AG04449 (cell line): ENCODE results near the gene CACNA2D3.

Experiments
- CTCF ChIA-PET: fragments of 350-600 bp; formaldehyde crosslinking; extraction: SDS; loops from one replicate; lab custom pipeline; 2021; ENCODE audit warnings: antibody characterized with exemption; lab: Yijun Ruan, JAX
- POLR2A ChIA-PET: fragments of 400-600, 350-600 bp; formaldehyde crosslinking; extraction: SDS; loops from one replicate; lab custom pipeline; 2020; ENCODE audit warnings: antibody characterized with exemption, inconsistent platforms; lab: Yijun Ruan, JAX
- DNase-seq: peaks from one replicate; pipeline ENCODE4 v3.0.0-alpha.2; 2010; ENCODE audit warnings: low read depth, low spot score
- H3K4me3 ChIP-seq: 2 replicates; pipeline ENCODE4 v1.5.1; 2011; ENCODE audit warnings: low read depth, mild to moderate bottlenecking, control low read depth, low read length
- CTCF ChIP-seq: IDR thresholded peaks from one replicate; pipeline ENCODE4 v1.5.1; 2011; ENCODE audit warnings: mild to moderate bottlenecking, moderate library complexity, low read length, control low read depth, inconsistent platforms; ENCODE audit not compliant: insufficient read depth; ENCODE audit errors: missing control alignments

Gene CACNA2D3

GRCh38 chr3:54604495-54604894 is 482.1 kb downstream of the CACNA2D3 start:
- H3K4me3 ChIP-seq, result no peak overlapping the region
- DNase-seq, result no peak
- ChIA-PET CTCF (no interaction called here), POLR2A (no interaction called here)
- TF ChIP-seq CTCF, result no peak

- ChIA-PET POLR2A (no interaction called here), CTCF (no interaction called here)
- no peak for DNase-seq
- no peak overlapping the region for H3K4me3 ChIP-seq
- no peak for TF ChIP-seq CTCF
Measured at GRCh38 chr3:54608041-54608440, 485.7 kb downstream of the CACNA2D3 start.

DNA sequence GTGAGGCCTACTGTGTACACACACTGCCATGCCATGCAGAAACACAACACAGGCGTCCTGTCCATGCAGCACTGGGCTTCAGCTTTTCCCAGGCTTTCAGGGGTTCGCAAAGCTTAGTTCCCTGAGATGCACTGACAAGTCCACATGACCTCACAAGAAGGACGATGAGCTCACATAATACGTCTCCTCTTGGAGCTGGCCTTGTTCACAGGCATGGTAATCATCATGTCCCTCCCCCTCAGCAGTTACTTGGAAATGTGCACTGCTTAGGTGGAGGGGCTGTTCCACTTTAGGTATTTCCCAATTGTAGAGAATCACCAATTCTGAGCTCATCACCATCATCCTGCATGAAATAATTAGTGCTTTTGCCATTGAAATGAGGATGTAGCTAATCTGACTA is 496.7 kb downstream of the CACNA2D3 start:
- ChIA-PET POLR2A (no interaction called here), CTCF (no interaction called here)
- no peak for TF ChIP-seq CTCF
- no peak overlapping the region for H3K4me3 ChIP-seq
- DNase-seq, result no peak

GRCh38 chr3:54619531-54619930 is 497.2 kb downstream of the CACNA2D3 start:
- no peak for TF ChIP-seq CTCF
- no peak for DNase-seq
- no peak overlapping the region for H3K4me3 ChIP-seq
- ChIA-PET CTCF (no interaction called here), POLR2A (no interaction called here)

DNA sequence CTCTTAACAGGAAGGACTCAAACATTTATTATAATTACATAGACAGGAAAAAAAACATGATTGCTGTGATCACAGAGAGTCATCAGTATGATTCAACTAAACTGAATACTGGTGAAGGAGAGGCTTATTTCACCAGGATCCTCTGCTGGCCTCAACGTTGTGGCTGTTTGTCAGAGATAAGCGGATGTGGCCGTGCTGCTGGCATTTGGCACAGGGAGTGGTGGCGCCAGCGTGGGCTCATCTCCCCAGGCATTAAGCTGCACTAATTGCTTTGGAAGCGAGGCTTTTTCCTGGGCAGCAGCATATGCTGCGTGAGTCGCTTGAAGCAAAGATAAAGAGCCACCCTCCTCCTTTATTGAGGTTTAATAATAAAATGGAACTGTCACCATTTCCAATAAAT is 498.8 kb downstream of the CACNA2D3 start:
- ChIA-PET POLR2A (no interaction called here), CTCF (no interaction called here)
- TF ChIP-seq CTCF, result no peak

GRCh38 chr3:54622678-54623077 is 500.3 kb downstream of the CACNA2D3 start:
- H3K4me3 ChIP-seq, result no peak overlapping the region
- ChIA-PET CTCF (no interaction called here), POLR2A (no interaction called here)
- TF ChIP-seq CTCF, result no peak
- no peak for DNase-seq

More for the DNA sequence above, 498.8 kb downstream of the CACNA2D3 start:
- no peak overlapping the region for H3K4me3 ChIP-seq
- DNase-seq, result no peak
